ENCODE data around the gene HIPK2.

GRCh38 chr7:139543801-139544603 lies 233.8 kb downstream of the HIPK2 start:
- TF ChIP-seq CTCF (conservative IDR thresholded peaks at IDR 0.05; ENCODE audit: low read length) (no peak), EZH2phosphoT487 (IDR thresholded peaks at IDR 0.05; ENCODE audit: borderline replicate concordance, low read depth, low read length) (no peak)
